LNCAP (cell line): ENCODE data around the gene RAD51D.

ENCODE experiments used
- TF ChIP-seq, protein P1 (sequence below): fragments of 450-650 bp; IDR thresholded peaks from 2 replicates; pipeline ENCODE4 v1.5.1; 2017; ENCODE audit warnings: mild to moderate bottlenecking

Gene RAD51D

DNA sequence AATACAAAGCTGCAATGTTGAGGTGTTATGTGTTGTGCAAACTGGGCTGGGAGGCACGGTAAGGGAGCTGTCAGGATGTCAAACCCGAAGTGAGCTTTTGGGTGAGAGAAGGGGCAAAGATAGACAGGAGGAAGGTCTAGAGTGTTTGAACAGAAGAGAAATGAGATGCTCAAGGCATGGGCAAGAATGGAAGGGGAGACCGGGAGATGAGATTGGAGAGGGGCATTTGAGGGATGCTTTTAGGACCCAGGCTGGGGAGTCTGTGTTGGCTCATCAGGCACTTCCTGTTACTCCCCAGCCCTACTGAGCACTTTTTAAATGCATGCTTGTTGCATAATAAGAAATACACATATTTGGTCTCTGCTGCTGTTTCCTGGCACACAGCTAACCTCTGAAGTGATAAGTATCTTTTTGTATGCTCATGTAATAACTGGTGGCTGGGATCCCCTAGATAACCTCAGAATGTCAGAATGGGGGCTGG lies 41.7 kb upstream of the RAD51D start:
- TF ChIP-seq, protein P1, sequence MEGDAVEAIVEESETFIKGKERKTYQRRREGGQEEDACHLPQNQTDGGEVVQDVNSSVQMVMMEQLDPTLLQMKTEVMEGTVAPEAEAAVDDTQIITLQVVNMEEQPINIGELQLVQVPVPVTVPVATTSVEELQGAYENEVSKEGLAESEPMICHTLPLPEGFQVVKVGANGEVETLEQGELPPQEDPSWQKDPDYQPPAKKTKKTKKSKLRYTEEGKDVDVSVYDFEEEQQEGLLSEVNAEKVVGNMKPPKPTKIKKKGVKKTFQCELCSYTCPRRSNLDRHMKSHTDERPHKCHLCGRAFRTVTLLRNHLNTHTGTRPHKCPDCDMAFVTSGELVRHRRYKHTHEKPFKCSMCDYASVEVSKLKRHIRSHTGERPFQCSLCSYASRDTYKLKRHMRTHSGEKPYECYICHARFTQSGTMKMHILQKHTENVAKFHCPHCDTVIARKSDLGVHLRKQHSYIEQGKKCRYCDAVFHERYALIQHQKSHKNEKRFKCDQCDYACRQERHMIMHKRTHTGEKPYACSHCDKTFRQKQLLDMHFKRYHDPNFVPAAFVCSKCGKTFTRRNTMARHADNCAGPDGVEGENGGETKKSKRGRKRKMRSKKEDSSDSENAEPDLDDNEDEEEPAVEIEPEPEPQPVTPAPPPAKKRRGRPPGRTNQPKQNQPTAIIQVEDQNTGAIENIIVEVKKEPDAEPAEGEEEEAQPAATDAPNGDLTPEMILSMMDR = no peak

GRCh38 chr17:35160354-35161201 lies 40.9 kb upstream of the RAD51D start:
- TF ChIP-seq, protein P1 = no peak

GRCh38 chr17:35159940-35160339 lies 40.3 kb upstream of the RAD51D start:
- TF ChIP-seq, protein P1 = no peak

DNA sequence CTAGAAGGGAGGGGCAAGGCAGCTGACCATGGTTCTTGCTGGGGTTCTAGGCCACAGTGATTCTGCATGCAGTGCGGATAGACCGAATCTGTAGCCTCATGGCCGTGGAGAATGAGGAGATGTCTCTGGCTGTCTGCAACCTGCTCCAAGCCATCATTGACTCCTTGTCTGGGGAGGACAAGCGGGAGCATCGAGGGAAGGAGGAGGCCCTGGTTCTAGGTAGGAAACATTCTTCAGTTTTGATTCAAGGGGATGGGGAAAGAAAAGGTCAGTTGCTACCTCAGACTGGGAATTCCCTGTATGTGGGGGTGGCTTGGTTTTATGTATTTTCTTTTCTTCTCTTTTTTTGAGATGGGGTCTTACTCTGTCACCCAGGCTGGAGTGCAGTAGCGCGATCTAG lies 35.6 kb upstream of the RAD51D start:
- TF ChIP-seq, protein P1 = no peak

DNA sequence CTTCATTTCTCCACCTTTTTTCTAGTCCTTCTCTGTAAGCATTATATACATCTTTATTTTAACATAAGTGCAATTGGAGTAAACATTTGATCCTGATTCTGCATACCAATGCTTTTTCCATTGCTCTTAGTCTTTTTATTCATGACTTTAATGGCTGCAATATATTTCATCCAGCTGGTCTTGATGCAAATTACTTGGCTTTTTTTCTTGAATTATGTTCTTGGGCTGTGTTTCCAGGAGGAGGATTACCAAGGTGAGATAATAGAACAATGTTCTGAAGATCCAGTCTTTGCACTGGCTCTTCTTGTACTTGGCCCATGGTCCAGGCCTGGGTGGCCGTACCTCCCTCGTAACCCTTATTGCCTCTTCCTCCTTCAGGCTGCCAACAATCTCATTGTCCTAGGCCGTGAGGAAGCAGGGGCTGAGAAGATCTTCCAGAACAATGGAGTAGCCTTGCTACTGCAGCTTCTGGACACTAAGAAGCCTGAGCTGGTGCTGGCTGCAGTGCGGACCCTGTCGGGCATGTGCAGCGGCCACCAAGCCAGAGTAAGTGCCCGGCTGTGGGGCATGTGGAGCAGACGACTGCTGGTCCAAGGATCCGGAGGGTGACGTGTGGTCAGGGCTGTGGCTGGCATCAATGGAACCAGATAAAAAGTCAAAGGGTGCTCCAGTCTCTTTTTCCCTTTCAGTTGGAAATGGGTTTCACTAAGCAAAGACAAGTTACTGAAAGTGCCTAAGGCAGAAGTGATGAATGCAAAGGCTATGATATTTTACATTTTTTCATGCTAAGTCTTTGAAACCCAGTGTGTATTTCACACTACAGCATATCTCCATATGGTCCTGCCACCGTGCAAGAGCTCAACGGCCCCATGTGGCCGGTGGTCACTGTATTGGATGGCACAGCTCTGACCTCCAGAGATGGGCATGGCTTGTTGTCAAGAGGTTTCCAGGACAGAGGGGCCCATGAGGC lies 34.8 kb upstream of the RAD51D start:
- TF ChIP-seq, protein P1 = no peak

DNA sequence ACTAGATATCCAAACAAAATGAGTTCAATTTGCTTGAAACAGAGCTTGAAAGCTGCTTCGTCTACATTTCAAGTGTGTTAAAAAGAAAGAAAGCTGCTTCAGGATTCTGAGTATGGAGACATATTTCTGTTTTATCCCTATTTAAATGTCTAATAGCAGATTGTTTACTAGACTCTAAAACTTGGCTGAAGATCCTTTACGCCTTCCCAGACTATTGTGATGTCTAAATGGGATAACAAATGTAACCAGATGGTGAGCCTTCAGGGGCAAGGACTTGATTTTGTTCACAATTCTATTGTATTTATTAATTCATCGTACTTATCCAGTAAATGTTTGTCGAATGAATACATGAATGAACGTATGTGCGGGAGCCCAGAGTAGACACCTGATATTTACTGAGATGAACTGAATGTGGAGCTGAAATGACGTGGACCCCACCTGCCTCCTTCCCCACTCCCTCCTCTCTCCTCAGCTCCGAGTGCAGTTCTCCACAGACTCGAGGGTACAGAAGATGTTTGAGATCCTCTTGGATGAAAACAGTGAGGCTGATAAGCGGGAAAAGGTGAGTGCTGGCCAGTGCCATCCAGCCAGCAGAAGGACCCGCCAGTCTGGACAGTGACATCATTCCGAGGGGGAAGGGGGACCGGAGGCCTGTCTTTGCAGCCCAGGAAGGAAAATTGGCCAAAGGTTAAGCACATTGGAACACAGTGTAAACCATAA lies 32.9 kb upstream of the RAD51D start:
- TF ChIP-seq, protein P1 = no peak

- TF ChIP-seq, protein P1 = no peak
These were observed 30.3 kb upstream of the RAD51D start for GRCh38 chr17:35149941-35150340.
